Activated CD4-positive, alpha-beta T cell treated with anti-CD3 and anti-CD28 coated beads for 36 hours (primary cell): ENCODE measurements around the gene USP10. TPM values are rescaled to one million over a fixed set of nuclear protein-coding genes. Genes with fewer than 3 reads are reported as not detected.

Experiments
- ATAC-seq: fragments of 200-7000 bp; cut with Tn5 transposase; one replicate; pipeline ENCODE4 v1.10.0; 2021; ENCODE audit warnings: mild to moderate bottlenecking, moderate library complexity
- CTCF ChIA-PET: fragments of 350-600 bp; sonication (Branson Sonifier 250); formaldehyde crosslinking; loops from one replicate; lab custom pipeline; 2021; ENCODE audit warnings: antibody characterized with exemption; lab: Charles Lee
- POLR2A ChIA-PET: fragments of 350-600 bp; sonication (Branson Sonifier 250); formaldehyde crosslinking; loops from one replicate; lab custom pipeline; 2021; ENCODE audit warnings: antibody characterized with exemption, inconsistent platforms; lab: Charles Lee
- DNase-seq: peaks from one replicate; pipeline ENCODE4 v3.0.0-alpha.2; 2020
- H3K27ac Mint-ChIP-seq: one replicate; pipeline ENCODE4 v1.8.0; 2021; ENCODE audit warnings: mixed read lengths
- H3K27me3 Mint-ChIP-seq: one replicate; pipeline ENCODE4 v1.8.0; 2021; ENCODE audit warnings: mixed read lengths
- H3K36me3 Mint-ChIP-seq: one replicate; pipeline ENCODE4 v1.8.0; 2021; ENCODE audit warnings: low read depth, mixed read lengths
- H3K4me1 Mint-ChIP-seq: one replicate; pipeline ENCODE4 v1.8.0; 2021; ENCODE audit warnings: mixed read lengths
- H3K4me3 Mint-ChIP-seq: one replicate; pipeline ENCODE4 v1.8.0; 2021; ENCODE audit warnings: mild to moderate bottlenecking, moderate library complexity, mixed read lengths
- H3K9me3 Mint-ChIP-seq: one replicate; pipeline ENCODE4 v1.8.0; 2021; ENCODE audit warnings: low read depth, mixed read lengths
- intact Hi-C, 2 experiments: fragments of 100-400 bp; cut with DNase I in 1 of 2; cut with micrococcal nuclease in 1 of 2; formaldehyde crosslinking; loops; one replicate each; pipeline versions ENCODE4 v1.14.2 to v1.15.1; 2022 to 2024; cut with DNase I, micrococcal nuclease
- total RNA-seq, 2 experiments: library from RNA; stranded (reverse); gene quantifications; one replicate each; pipeline ENCODE4 v1.2.3, GENCODE V29; 2021

Gene USP10
- total RNA-seq, 2 experiments from 2014 or later = 117 to 133 TPM

- peaks cover 60% of the 10 kb centered on the region for H3K36me3 Mint-ChIP-seq
- DNase-seq (no peak), ATAC-seq (no peak)
- ChIA-PET POLR2A (interaction anchor here (0.5 kb wide), 1 partner anchor 162 kb away, joined by 4 read pairs; no protein-coding TSS in a partner anchor), CTCF (interaction anchor here (0.6 to 2.2 kb wide), 6 partner anchors 7 to 325 kb away, joined by 3 to 9 read pairs (median 4); no protein-coding TSS in a partner anchor)
- H3K27ac Mint-ChIP-seq = no peak overlapping the region
- intact Hi-C loops = no loop called here
- H3K4me3 Mint-ChIP-seq = no peak overlapping the region
- H3K9me3 Mint-ChIP-seq = no peaks in the 10 kb centered on the region
- H3K4me1 Mint-ChIP-seq = peaks cover 54% of the 10 kb centered on the region
- no peaks in the 10 kb centered on the region for H3K27me3 Mint-ChIP-seq
Observed at GRCh38 chr16:84761448-84762368, 61.9 kb downstream of the USP10 start.

GRCh38 chr16:84763164-84763563 lies 63.4 kb downstream of the USP10 start:
- H3K4me1 Mint-ChIP-seq = peaks cover 54% of the 10 kb centered on the region
- POLR2A ChIA-PET = interaction anchor here (0.6 kb wide), 1 partner anchor 229 kb away, joined by 8 read pairs; no protein-coding TSS in a partner anchor
- H3K27ac Mint-ChIP-seq = no peak overlapping the region

GRCh38 chr16:84763629-84764028 lies 63.8 kb downstream of the USP10 start:
- Mint-ChIP-seq H3K4me3 (no peak overlapping the region), H3K36me3 (peaks cover 72% of the 10 kb centered on the region), H3K27ac (no peak overlapping the region), H3K4me1 (peaks cover 51% of the 10 kb centered on the region), H3K9me3 (no peaks in the 10 kb centered on the region), H3K27me3 (no peaks in the 10 kb centered on the region)
- intact Hi-C loops = no loop called here
- no peak for DNase-seq
- POLR2A ChIA-PET = no interaction called here
- CTCF ChIA-PET = interaction anchor here (1.1 to 1.6 kb wide), 3 partner anchors 9 to 21 kb away, joined by 3 to 7 read pairs (median 4); no protein-coding TSS in a partner anchor
- ATAC-seq = no peak

More at GRCh38 chr16:84763164-84763563, 63.4 kb downstream of the USP10 start:
- Mint-ChIP-seq H3K27me3 (no peaks in the 10 kb centered on the region), H3K36me3 (peaks cover 73% of the 10 kb centered on the region), H3K4me3 (no peak overlapping the region), H3K9me3 (no peaks in the 10 kb centered on the region)
- intact Hi-C loops = no loop called here
- DNase-seq = no peak
- no peak for ATAC-seq
- CTCF ChIA-PET = interaction anchor here (1.2 to 1.6 kb wide), 4 partner anchors 8 to 324 kb away, joined by 3 to 7 read pairs (median 4); no protein-coding TSS in a partner anchor

GRCh38 chr16:84764970-84765369 lies 65.2 kb downstream of the USP10 start:
- intact Hi-C loops = no loop called here
- ATAC-seq (no peak), DNase-seq (no peak)
- Mint-ChIP-seq H3K27me3 (no peaks in the 10 kb centered on the region), H3K9me3 (no peaks in the 10 kb centered on the region), H3K4me3 (no peak overlapping the region), H3K27ac (no peak overlapping the region), H3K4me1 (peaks cover 39% of the 10 kb centered on the region), H3K36me3 (peaks cover 80% of the 10 kb centered on the region)
- POLR2A ChIA-PET = no interaction called here
- CTCF ChIA-PET = interaction anchor here (0.9 to 1.8 kb wide), 7 partner anchors 8 to 27 kb away, joined by 3 to 7 read pairs (median 4); no protein-coding TSS in a partner anchor

GRCh38 chr16:84765616-84766580 lies 66.1 kb downstream of the USP10 start:
- H3K36me3 Mint-ChIP-seq = peaks cover 82% of the 10 kb centered on the region
- H3K27me3 Mint-ChIP-seq = no peaks in the 10 kb centered on the region
- H3K9me3 Mint-ChIP-seq = no peaks in the 10 kb centered on the region
- POLR2A ChIA-PET = no interaction called here
- H3K4me1 Mint-ChIP-seq = peaks cover 39% of the 10 kb centered on the region
- intact Hi-C loops = no loop called here
- H3K4me3 Mint-ChIP-seq = no peak overlapping the region
- DNase-seq (peak; percentile 18), ATAC-seq (peak; percentile 64)
- no peak overlapping the region for H3K27ac Mint-ChIP-seq
- CTCF ChIA-PET = interaction anchor here (0.8 to 1.8 kb wide), 9 partner anchors 9 to 40 kb away, joined by 3 to 7 read pairs (median 4); no protein-coding TSS in a partner anchor

- no peak for ATAC-seq
- POLR2A ChIA-PET = interaction anchor here (0.7 kb wide), 2 partner anchors 21 to 54 kb away, joined by 4 read pairs; no protein-coding TSS in a partner anchor
- H3K27ac Mint-ChIP-seq = no peak overlapping the region
- no peaks in the 10 kb centered on the region for H3K9me3 Mint-ChIP-seq
- H3K36me3 Mint-ChIP-seq = peaks cover 74% of the 10 kb centered on the region
- H3K4me3 Mint-ChIP-seq = no peak overlapping the region
- no peak for DNase-seq
- intact Hi-C loops = no loop called here
- CTCF ChIA-PET = interaction anchor here (1.1 to 1.6 kb wide), 2 partner anchors 14 to 41 kb away, joined by 3 to 6 read pairs; no protein-coding TSS in a partner anchor
- H3K27me3 Mint-ChIP-seq = no peaks in the 10 kb centered on the region
- peaks cover 39% of the 10 kb centered on the region for H3K4me1 Mint-ChIP-seq
Observed at GRCh38 chr16:84766978-84767773, 67.4 kb downstream of the USP10 start.

- Mint-ChIP-seq H3K36me3 (peaks cover 76% of the 10 kb centered on the region), H3K4me3 (no peak overlapping the region), H3K4me1 (peaks cover 39% of the 10 kb centered on the region), H3K27me3 (no peaks in the 10 kb centered on the region), H3K27ac (peak overlapping the region; percentile 43), H3K9me3 (no peaks in the 10 kb centered on the region)
- POLR2A ChIA-PET = no interaction called here
- ATAC-seq (no peak), DNase-seq (no peak)
- CTCF ChIA-PET = interaction anchor here (0.7 to 2.3 kb wide), 3 partner anchors 9 to 42 kb away, joined by 3 to 10 read pairs (median 5); no protein-coding TSS in a partner anchor
- intact Hi-C loops = no loop called here
Observed at GRCh38 chr16:84768061-84768807, 68.4 kb downstream of the USP10 start.

- peaks cover 37% of the 10 kb centered on the region for H3K4me1 Mint-ChIP-seq
- peaks cover 73% of the 10 kb centered on the region for H3K36me3 Mint-ChIP-seq
- no peaks in the 10 kb centered on the region for H3K9me3 Mint-ChIP-seq
- no peak for DNase-seq
- ChIA-PET CTCF (interaction anchor here (0.7 to 2.3 kb wide), 4 partner anchors 9 to 42 kb away, joined by 3 to 10 read pairs (median 4); no protein-coding TSS in a partner anchor), POLR2A (no interaction called here)
- intact Hi-C loops = no loop called here
- H3K27me3 Mint-ChIP-seq = no peaks in the 10 kb centered on the region
- H3K4me3 Mint-ChIP-seq = no peak overlapping the region
- H3K27ac Mint-ChIP-seq = no peak overlapping the region
- ATAC-seq = no peak
Observed at GRCh38 chr16:84768808-84769197, 69.0 kb downstream of the USP10 start.

- DNase-seq (no peak), ATAC-seq (no peak)
- intact Hi-C loops = no loop called here
- H3K36me3 Mint-ChIP-seq = peaks cover 67% of the 10 kb centered on the region
- no peak overlapping the region for H3K4me3 Mint-ChIP-seq
- H3K27ac Mint-ChIP-seq = no peak overlapping the region
- H3K9me3 Mint-ChIP-seq = no peaks in the 10 kb centered on the region
- ChIA-PET CTCF (interaction anchor here (0.9 to 2.3 kb wide), 3 partner anchors 10 to 30 kb away, joined by 3 to 10 read pairs (median 4); no protein-coding TSS in a partner anchor), POLR2A (no interaction called here)
- peaks cover 33% of the 10 kb centered on the region for H3K4me1 Mint-ChIP-seq
- H3K27me3 Mint-ChIP-seq = no peaks in the 10 kb centered on the region
Observed at GRCh38 chr16:84769416-84769815, 69.6 kb downstream of the USP10 start.
